Measurements from ENCODE around the gene KCNK1.
"Not testable (repeated sequence)": the region's sequence is repeated elsewhere in the genome, so short reads cannot be mapped to it uniquely, and the experiment has no call there.

The KCNK1 gene

DNA sequence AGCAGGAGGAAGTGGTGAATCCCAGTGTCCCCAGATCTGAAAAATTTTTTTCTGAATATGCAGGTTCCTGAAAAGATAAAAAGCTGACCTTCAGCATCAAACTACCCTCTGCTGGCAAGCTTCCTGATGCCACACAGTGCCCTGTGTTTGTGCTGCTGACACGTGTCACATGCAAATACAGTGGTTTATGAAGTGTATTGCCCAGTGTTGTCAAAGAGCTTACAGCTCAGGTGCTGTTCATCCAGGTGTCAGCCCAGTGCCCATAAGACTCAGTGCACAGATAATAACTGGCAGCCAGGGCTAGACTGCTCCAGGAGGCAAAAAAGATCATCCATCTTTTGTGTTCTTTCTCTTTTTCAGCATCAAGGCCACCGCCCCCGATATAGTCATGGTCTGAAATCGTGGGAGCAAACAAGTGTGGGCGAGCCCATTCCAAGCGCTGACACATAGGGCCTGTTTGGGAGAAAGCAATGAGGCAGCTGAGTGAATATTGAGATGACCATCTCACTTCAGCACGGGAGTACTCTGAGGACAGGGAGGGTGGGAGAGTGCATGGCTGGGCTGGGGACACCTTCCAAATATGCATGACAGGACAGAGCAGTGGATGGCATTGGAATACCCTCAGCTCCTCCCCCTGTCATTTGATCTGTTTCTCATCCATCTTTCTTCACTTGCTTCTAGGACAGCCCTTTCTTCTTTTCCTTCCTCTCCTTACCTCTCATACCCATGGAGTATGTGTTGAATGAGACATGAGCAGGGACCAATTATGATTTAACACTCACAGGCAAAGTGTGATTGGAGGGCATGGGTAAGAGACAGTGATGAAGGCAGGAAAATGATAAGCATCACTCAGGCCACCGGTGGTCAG is 6.4 kb upstream of the KCNK1 start:
- DNase-seq (ENCODE audit: low read depth), result no peak

DNA sequence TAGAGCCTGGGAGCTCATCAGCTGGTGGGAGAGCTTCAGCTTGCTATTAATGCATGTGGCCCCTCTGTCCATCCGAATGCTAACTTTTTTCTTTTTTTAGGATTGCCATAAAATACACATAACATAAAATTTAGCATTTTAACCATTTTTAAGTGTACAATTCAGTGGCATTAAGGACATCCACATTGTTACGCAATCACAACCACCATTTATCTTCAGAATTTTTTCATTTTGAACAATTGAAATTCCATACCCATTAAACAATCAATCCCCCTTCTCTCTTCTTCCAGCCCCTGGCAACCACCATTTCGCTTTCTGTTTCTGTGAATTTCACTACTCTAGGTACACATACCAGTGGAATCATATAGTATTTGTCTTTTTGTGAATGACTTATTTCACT is 4.9 kb upstream of the KCNK1 start:
- DNase-seq (ENCODE audit: low read depth), result no peak

DNA sequence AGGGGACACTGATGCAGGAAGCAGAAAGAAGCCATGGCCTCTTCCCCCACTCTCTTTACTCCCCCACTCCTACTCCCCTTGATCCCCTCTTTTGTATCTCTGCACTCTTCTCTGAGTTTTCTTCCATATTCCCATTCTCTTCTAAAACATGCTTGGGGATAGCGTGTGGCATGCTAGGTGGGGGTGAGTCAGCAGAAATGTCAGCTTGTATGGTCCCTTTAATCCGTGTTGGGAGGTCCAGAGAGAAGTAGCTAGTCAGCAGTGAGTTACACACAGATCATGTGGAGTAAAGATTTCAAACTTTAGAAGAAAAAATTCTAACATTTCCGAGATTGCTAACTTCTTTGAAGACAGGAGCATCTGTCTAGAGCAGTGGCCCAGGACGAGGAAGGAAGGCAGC is 4.0 kb upstream of the KCNK1 start:
- DNase-seq (ENCODE audit: low read depth), result no peak

DNA sequence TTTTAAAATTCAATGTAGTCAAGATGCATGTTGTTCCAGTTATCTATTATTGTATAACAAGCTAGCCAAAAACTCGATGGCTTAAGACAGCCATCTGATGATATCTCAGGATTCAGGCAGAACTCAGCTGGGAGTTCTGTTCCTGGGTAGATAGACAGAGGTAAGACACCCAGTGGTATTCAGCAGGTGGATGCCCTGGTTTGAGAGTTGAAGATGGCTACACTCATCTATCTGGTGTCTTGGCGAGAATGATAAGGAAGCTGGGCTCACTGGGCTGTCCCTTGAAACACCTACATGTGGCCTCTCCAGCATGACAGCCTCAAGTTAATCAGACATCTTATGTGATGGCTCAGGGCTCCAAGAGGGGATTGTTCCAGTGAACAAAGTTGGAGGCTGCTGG is 3.3 kb upstream of the KCNK1 start:
- DNase-seq (ENCODE audit: low read depth), result no peak

DNA sequence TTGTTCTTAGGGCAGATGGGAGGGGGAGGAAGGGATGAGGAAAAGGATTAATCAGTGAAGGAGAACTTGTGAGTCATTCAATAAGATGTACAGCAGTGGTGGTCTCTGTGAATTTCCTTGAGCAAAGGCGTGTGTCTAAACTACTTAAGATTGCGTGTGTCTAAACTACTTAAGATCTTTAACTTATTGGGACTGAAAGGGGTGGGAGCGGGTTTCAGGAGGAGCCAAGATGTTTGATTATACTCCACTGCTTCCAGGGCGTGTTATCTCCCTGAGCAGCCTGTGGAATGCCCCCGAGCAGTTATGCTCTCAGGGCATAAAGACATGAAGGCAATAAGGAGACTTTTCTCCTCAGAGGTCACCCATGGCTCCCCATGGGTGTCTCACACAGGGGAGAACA is 2.5 kb upstream of the KCNK1 start:
- not testable (repeated sequence) for DNase-seq (ENCODE audit: low read depth)

DNA sequence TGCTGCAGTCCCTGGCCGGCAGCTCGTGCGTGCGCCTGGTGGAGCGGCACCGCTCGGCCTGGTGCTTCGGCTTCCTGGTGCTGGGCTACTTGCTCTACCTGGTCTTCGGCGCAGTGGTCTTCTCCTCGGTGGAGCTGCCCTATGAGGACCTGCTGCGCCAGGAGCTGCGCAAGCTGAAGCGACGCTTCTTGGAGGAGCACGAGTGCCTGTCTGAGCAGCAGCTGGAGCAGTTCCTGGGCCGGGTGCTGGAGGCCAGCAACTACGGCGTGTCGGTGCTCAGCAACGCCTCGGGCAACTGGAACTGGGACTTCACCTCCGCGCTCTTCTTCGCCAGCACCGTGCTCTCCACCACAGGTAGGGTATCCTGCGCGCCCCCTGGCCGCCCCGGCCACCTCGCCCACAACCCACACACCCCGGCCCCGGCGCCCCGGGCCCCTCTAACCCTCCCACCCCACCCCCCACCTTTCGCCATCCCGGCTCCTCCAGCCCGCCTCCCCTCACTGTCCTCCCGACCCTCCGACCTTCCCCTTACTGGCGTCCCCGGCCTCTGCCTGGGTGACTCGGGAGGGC is 352 bp downstream of the KCNK1 start:
- DNase-seq (ENCODE audit: low read depth), result no peak

DNA sequence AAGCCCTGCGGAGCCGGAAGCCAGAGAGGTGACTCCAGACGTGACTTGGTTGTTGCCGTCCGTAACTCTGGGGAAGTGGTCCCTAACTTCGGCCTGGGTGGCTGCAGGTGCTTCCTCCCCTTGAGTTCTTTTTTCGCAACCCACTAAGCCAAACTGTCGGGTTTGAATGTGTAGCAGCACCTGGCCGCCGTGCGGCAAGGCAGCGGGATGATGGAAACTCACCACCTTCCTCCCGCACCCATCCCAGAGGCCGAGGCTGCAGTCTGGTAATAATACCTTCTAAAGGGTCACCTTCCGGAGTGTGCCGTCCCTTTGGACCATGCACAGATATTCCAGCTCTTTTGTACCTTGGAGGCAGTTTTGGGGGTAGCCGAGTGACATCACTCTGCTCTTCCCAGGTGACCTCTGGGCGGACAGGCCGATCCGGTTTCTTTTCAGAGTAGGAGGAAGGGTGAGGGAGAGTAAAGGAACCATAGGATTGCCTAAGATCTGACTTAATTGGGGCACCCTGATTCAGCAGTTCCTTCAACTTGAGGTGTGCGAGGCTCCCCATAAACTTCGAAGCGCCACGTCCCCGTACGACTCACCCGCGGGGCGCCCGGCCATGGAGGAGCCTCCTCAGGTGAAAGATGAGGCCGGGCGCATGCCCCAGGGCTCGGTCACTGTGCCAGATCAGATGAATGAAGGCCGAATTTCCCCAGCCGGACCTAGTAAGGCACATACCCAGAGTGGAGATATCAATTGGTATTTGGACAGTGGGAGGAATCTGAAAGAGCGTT is 1.0 kb downstream of the KCNK1 start:
- DNase-seq (ENCODE audit: low read depth), result no peak

DNA sequence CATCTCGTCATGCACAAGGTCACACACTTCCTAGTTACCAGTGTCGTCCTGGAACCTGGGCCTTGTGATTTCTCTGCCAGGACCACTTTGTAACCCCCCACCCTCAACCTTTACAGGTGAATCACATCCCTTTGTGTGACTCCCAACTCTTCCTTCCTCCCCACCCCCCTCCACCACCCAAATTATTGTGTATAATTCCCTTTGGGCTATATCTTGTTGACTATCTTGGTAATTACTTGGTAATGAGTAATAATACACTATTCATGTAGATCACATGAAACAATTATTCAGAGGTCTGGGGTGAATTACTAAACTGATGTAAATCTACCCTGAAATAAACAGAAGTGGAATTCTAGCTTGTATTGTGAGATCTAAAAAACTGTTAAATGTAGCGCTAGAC is 1.7 kb downstream of the KCNK1 start:
- DNase-seq (ENCODE audit: low read depth), result no peak

DNA sequence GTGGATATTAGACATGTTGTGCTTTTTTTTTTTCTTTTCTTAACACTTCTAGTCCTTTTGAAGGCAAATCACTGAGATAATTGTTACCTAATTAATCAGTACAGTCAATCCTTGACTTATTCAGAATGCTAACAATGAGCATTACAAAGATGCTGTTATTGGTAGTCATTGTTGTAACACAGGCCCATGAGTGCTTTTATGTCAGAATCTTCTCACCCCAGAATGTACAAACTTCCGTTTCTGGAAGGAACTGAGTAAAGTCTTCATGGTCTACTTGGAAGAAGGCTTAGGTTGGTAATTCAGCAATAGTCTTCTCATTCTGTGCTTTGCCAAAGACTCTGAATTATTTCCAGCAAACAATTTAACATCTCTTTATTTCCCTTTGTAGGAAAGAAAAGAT is 3.1 kb downstream of the KCNK1 start:
- no peak for DNase-seq (ENCODE audit: low read depth)

DNA sequence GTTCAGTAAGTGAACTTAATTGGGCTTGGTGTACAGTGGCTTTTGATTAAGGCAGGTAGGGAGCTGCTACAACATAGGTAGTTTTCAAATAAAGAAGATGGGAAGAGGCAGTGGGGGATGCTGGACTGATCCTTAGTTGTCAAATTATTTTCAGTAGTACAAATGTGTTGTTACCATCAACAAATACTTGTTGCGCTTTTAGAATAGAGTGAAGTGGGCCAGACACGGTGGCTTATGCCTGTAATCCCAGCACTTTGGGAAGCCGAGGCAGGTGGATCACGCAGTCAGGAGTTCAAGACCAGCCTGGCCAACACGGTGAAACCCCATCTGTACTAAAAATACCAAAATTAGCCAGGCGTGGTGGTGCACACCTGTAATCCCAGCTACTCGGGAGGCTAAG is 5.5 kb downstream of the KCNK1 start:
- not testable (repeated sequence) for DNase-seq (ENCODE audit: low read depth)

DNA sequence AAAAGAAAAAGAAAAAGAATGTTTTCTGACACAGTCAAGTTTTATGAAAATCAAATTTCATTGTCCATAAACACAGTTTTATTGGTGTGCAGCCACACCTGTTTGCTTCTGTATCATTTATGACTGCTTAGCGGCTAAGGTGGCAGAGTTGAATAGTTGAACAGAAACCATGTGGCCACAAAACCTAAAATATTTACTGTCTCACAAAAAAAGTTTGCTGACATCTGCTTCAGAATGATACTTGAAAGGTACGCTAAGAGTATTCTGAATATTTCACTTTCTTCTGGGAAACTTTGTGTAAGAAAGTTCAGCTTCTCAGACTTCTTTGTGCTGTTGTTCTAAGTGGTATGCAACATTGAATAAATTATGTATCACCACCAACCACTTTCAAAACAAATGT is 6.2 kb downstream of the KCNK1 start:
- DNase-seq (ENCODE audit: low read depth), result no peak

DNA sequence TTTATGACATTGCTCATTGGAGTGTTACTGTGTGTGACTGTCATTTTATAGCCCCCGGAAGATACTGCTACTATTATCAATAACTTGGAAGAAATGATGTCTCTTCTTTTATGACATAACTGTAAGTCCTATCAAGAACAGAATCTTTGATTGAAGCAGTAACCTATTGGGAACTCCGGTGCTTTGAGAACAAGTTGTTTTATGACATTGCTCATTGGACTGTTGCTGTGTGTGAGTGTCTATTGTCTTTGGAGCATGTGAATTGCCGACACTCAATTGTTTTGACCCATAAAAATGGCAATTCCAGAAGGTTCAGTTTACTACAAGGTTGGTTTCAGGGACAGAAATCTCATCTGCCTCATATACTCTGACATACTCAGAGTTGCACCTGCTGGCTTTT is 8.0 kb downstream of the KCNK1 start:
- DNase-seq (ENCODE audit: low read depth), result no peak

DNA sequence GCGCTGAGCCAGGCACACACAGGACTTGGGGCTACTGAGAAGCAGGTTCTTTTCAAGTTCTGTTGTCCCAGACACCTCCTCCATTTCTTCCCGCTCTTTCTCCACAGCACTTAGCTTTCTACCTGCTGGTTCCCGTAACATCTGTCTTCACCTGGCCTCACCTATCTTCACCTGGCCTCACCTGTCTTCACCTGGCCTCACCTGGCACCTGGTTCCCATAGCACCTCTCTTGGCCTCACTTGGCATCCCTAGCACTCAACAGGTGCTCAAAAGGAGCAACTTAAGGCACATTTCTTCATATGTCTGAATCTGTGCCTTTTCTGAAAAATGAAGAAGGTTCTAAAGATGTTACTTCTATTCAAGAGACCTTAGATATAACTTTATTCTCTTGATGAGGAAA is 10.4 kb downstream of the KCNK1 start:
- DNase-seq (ENCODE audit: low read depth), result no peak

DNA sequence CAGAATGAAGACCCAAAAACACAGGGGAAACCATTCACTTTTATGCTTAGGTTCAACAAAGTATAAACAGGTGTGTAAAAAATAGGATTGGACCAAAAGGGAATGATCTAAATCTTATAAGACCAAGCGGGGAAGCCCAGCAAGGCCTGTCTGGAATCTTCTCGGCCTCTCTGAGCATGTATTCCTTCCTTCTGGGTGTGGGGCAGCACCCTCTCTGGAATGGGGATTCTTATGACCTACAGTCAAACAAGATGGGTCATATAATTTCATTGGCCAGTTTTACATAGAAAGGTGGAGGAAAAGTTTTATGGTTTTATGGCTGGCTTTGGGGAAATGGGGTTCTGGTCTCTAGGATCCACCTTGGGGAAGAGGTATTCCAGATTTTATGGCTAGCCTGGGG is 11.2 kb downstream of the KCNK1 start:
- no peak for DNase-seq (ENCODE audit: low read depth)

DNA sequence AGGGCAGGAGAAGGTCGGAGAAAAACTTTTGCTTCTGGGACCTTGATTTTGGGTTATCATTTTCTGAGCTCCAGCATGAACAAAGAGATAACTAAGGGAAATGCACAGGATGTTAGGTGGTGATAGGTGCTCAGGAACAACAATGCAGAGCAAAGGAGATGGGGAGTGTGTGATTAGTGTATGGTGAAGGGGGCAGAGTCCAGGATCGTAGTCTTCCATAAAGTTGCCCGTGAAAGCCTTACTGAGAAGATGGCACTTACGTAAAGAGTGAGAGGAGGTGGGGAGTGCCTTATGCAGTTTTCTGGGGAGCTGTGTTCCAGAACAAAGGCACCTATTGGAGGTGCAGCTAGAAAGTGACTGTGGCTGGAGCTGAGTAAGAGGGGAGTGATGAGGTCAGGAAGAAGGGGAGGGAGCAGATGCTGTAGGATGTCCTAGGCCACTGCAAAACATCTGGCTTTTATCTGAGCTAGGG is 11.6 kb downstream of the KCNK1 start:
- no peak for DNase-seq (ENCODE audit: low read depth)

DNA sequence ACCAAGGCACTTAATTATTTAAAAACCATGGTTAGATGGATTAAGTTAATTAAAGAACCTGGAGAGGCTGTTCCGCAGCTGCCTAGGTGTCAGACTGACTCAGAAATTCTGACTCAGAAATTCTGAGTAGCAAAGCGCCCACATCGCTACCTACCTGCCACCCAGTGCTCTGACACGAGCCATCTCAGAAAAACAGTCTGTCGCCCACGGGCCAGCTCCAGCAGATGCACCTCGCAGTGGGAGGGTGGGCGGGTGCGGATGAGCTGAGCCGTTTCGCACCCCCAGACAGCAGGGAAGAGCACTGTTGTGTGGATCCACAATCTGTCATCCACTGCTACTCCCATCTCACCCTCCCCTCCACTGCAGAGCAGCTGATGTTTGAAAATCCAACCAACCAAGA is 13.5 kb downstream of the KCNK1 start:
- DNase-seq (ENCODE audit: low read depth), result no peak

DNA sequence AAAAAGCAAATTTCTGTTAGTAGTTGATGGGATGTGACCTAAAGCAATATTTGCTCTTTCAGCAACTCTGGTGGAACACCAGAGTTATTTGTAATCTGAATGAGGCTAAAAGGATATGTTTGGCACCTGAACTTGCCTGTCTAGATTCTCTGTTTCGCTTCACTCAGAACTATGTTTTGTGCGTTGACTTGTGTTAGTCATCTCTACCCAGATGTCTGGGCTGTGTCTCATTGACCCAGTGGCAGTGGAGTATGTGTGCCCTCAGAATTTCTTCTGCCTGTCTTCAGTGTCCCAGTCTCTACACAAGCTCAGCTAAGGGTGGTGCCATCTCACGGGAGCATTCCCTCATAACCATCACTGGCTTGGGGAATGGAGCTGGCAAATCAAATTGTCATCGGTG is 13.9 kb downstream of the KCNK1 start:
- DNase-seq (ENCODE audit: low read depth), result no peak

DNA sequence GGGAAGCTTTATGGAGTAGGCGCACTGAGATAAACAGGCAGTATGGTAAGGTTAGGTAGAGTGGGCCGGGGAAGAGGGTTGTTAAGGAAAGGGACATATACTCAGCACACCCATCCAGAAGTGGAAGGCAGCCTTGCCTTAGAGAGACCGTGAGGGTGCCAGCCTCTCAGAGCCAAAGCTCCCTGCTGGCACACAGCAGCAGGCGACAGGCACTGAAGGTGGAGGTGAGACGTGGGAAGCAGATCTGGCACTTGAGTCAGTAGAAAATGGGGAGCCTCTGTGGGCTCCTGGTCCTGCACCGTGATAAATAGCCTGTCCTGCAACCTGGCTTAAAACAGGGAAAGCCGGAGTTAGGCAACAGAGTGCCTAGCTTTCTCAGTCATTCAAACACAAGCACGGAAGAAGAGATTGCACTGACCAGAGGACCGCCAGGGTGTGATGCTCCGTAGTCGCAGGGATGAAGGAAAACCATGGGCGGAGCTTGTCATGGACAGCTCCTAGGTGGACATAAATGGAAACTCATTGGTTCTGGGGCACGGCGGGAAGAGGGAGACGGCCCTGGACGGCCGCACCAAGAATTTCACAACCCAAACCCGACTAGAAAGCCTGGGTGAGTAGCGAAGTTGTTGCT is 15.5 kb downstream of the KCNK1 start:
- no peak for DNase-seq (ENCODE audit: low read depth)

DNA sequence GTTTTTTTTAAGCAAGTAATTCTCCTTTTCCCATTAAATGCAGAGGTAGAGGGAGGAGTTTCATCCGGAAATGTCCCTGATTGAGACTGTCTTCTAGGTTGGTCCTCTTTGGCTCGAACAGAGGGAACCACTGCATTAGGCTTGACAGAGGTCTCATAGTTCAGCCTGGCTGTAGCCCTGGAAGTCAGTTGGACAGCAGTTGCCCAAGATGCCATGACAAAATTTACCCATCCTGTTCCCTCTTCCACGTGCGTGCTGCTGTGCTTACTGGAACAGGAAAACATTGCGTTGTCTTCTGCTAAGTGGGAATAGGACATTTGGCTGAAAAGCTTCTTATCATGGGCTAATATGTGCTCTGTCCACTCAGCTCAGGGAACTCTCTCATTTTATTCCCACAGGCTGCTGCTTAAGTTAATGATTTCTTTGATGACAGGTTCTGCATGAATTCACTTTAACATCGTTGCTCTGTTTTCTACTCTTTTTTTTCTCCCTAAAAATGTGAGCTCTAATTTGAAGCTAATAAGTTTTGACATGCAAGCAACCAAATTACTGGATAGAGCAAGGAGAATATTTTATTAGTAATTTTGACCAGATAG is 18.0 kb downstream of the KCNK1 start:
- no peak for DNase-seq (ENCODE audit: low read depth)

DNA sequence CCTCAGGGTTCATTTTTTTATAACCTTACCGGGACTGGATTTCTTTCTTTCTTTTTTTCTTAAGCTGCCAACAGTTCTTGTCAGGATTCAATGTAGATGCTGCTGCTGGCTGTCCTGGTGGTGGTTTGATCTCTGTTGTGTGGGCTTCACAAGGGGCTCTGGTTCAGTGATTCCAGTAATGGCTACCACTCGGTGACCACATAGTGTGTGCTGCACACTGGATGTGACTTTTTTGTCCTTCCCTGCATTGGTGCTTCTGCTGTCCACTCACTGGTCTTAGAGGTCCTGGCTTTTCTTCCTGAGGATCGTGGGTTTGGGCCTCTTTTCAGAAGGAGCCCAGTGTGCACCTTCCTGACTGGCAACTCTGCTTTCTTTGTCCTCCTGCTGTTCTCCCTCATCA is 18.5 kb downstream of the KCNK1 start:
- DNase-seq (ENCODE audit: low read depth), result no peak

DNA sequence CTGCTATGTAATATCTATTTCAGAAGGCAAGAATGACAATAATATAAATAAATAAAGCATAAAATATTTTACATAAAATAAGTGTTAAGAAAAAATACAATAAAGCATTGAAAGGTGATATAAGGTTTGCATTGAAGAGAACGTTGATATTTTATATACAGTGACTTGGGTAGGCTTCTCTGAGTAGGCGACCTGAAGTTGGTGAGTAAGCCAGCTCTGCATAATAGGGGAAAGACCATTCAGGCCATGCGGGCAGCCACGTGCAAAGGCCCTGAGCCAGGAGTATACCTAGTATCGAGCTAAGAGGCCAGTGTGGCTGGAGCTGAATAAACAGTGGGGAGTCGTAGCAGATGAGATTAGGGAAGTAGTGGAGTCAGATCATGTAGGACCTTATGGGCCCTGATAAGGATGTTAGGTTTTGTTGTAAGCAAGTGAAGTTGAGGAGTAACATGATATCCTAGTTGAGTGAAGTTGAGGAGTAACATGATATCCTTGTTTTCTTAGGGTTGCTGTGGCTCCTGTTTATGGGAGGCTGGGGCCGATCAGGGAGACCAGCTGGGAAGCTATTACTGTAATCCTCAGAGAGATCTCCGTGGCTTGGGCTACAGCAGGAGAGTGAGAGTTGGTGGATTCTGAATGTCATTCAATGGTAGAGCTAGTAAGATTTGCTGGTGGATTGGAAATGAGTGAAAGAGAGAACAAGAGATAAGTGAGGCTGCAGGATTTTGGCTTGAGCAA is 22.0 kb downstream of the KCNK1 start:
- no peak for DNase-seq (ENCODE audit: low read depth)

DNA sequence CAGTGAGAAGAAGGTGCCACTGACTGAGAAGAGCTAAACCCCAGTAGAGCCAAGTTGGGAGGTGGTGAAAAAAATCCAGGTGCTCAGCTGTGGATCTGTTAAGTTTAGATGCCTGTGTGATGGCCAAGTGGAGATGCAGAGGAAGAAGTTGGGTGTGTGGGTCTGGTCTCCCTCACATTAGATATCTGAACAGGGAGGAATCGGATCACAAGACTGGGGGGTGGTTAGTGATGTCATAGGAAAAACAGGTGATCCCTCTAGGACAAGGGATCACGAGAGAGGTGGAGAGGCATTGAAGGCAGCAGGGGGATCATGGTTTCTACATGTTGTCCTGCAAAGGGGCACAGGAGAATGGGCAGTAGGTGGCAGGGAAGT is 22.6 kb downstream of the KCNK1 start:
- no peak for DNase-seq (ENCODE audit: low read depth)
